Tibial nerve (tissue), 4 donors: ENCODE results near the gene DUS2.

ENCODE experiments used
- CTCF ChIP-seq, 5 experiments: fragments of 200-600 bp in 3 of 5; fragments of 450-650 bp in 2 of 5; sonication (generic) in 3 of 5; IDR thresholded peaks; one replicate each; pipeline ENCODE4 v1.5.1; 2016 to 2019; ENCODE audit warnings: antibody characterized with exemption in 5 of 5, mild to moderate bottlenecking in 3 of 5, moderate library complexity in 2 of 5
- EP300 ChIP-seq, 2 donors: sonication (generic); formaldehyde crosslinking; IDR thresholded peaks; one replicate each; pipeline ENCODE4 v1.6.1; 2017; ENCODE audit warnings: antibody characterized with exemption in 2 of 2, mild to moderate bottlenecking in 1 of 2
- POLR2A ChIP-seq, 2 donors: fragments of 450-650 bp; IDR thresholded peaks; one replicate each; pipeline ENCODE4 v1.6.1; 2017; ENCODE audit warnings: antibody characterized with exemption in 2 of 2, mild to moderate bottlenecking in 2 of 2, moderate library complexity in 2 of 2

- TF ChIP-seq CTCF (IDR thresholded peaks at IDR 0.05) (no peak), POLR2A (IDR thresholded peaks at IDR 0.05) (no peak), EP300 (IDR thresholded peaks at IDR 0.05) (no peak)
Observed at GRCh38 chr16:67990018-67990386, 33.1 kb upstream of the DUS2 start.
